ENCODE results near the gene NKIRAS1.

The NKIRAS1 gene

GRCh38 chr3:23952646-23953045 is 35.9 kb upstream of the NKIRAS1 start (continued):
- TF ChIP-seq ZBTB48 (tag by site-specific recombination; IDR thresholded peaks at IDR 0.05): no peak
- no peak for TF ChIP-seq ZSCAN16 (tag by site-specific recombination; IDR thresholded peaks at IDR 0.05)
- TF ChIP-seq MYNN (tag by site-specific recombination; IDR thresholded peaks at IDR 0.05; ENCODE audit: borderline replicate concordance): no peak
- TF ChIP-seq, protein P1, sequence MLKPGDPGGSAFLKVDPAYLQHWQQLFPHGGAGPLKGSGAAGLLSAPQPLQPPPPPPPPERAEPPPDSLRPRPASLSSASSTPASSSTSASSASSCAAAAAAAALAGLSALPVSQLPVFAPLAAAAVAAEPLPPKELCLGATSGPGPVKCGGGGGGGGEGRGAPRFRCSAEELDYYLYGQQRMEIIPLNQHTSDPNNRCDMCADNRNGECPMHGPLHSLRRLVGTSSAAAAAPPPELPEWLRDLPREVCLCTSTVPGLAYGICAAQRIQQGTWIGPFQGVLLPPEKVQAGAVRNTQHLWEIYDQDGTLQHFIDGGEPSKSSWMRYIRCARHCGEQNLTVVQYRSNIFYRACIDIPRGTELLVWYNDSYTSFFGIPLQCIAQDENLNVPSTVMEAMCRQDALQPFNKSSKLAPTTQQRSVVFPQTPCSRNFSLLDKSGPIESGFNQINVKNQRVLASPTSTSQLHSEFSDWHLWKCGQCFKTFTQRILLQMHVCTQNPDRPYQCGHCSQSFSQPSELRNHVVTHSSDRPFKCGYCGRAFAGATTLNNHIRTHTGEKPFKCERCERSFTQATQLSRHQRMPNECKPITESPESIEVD (tag by site-specific recombination; IDR thresholded peaks at IDR 0.05): peak; percentile 55

DNA sequence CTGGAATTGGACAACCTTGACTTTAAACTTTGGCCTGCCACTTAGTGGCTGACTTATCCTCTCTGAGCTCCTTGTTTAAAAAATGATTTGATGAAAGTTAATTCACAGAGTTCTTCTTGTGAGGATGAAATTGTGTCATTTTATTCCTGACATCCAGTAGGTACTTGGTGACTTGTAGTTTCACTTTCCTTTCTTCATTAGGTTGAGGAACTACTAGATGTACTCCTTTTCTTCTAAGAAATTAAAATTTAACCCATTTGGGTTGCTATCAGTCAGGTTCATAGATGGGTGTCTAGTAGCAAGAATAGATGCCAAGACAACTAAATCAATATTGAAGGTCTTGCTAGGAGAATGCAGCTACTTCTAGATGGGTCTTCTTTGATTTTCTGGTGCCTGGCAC is 33.5 kb upstream of the NKIRAS1 start:
- Histone ChIP-seq H3K4me3 (ENCODE audit: low read depth, low read length) (no peak overlapping the region), H3K9me3 (ENCODE audit: control insufficient read depth, insufficient read depth, low read depth, low read length) (no peaks in the 10 kb centered on the region), H3K36me3 (ENCODE audit: control insufficient read depth in 2 of 2, insufficient read depth in 1 of 2, low read length in 2 of 2) (peaks cover 0 to 8% of the 10 kb centered on the region in 2 experiments; a peak in 1 of 3 replicates), H3K27ac (ENCODE audit: extremely low read depth, low read depth, low read length) (no peak overlapping the region), H3K4me1 (ENCODE audit: control insufficient read depth, insufficient read depth, low read length) (peaks cover 2% of the 10 kb centered on the region; the same call in 1 of the 2 replicates)
- ChIA-PET POLR2A (interaction anchor here (3.8 kb wide), 1 partner anchor 33 kb away, joined by 14 read pairs; the partner anchor contains the start of genes NKIRAS1 and RPL15), CTCF (interaction anchor here (0.5 to 0.7 kb wide), 2 partner anchors 10 to 186 kb away, joined by 4 to 5 read pairs; no protein-coding TSS in a partner anchor)
- TF ChIP-seq ZNF670 (tag by site-specific recombination; IDR thresholded peaks at IDR 0.05; ENCODE audit: low read depth): no peak
- no peak for TF ChIP-seq ZNF416 (tag by site-specific recombination; IDR thresholded peaks at IDR 0.05)
- TF ChIP-seq ZNF768 (tag by site-specific recombination; IDR thresholded peaks at IDR 0.05): no peak
- TF ChIP-seq ZNF398 (tag by site-specific recombination; IDR thresholded peaks at IDR 0.05): no peak
- TF ChIP-seq ZNF623 (tag by site-specific recombination; IDR thresholded peaks at IDR 0.05): no peak
- no peak for TF ChIP-seq GLIS2 (tag by site-specific recombination; IDR thresholded peaks at IDR 0.05)
- TF ChIP-seq, protein P2, sequence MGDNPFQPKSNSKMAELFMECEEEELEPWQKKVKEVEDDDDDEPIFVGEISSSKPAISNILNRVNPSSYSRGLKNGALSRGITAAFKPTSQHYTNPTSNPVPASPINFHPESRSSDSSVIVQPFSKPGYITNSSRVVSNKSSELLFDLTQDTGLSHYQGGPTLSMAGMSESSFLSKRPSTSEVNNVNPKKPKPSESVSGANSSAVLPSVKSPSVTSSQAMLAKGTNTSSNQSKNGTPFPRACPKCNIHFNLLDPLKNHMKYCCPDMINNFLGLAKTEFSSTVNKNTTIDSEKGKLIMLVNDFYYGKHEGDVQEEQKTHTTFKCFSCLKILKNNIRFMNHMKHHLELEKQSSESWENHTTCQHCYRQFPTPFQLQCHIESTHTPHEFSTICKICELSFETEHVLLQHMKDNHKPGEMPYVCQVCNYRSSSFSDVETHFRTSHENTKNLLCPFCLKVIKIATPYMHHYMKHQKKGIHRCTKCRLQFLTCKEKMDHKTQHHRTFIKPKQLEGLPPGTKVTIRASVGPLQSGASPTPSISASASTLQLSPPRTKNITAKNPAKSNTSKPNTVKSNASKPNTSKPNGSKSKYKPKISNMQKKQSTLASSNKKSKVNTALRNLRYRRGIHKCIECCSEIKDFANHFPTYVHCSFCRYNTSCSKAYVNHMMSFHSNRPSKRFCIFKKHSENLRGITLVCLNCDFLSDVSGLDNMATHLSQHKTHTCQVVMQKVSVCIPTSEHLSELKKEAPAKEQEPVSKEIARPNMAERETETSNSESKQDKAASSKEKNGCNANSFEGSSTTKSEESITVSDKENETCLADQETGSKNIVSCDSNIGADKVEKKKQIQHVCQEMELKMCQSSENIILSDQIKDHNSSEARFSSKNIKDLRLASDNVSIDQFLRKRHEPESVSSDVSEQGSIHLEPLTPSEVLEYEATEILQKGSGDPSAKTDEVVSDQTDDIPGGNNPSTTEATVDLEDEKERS (tag by site-specific recombination; IDR thresholded peaks at IDR 0.05): no peak
- TF ChIP-seq, protein P3, sequence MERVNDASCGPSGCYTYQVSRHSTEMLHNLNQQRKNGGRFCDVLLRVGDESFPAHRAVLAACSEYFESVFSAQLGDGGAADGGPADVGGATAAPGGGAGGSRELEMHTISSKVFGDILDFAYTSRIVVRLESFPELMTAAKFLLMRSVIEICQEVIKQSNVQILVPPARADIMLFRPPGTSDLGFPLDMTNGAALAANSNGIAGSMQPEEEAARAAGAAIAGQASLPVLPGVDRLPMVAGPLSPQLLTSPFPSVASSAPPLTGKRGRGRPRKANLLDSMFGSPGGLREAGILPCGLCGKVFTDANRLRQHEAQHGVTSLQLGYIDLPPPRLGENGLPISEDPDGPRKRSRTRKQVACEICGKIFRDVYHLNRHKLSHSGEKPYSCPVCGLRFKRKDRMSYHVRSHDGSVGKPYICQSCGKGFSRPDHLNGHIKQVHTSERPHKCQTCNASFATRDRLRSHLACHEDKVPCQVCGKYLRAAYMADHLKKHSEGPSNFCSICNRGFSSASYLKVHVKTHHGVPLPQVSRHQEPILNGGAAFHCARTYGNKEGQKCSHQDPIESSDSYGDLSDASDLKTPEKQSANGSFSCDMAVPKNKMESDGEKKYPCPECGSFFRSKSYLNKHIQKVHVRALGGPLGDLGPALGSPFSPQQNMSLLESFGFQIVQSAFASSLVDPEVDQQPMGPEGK (tag by site-specific recombination; IDR thresholded peaks at IDR 0.05): no peak
- no peak for TF ChIP-seq MEIS1 (CRISPR knock-in tag; IDR thresholded peaks at IDR 0.05; ENCODE audit: borderline replicate concordance)
- TF ChIP-seq ZNF341 (tag by site-specific recombination; IDR thresholded peaks at IDR 0.05; ENCODE audit: low read depth): no peak
- TF ChIP-seq ZSCAN23 (tag by site-specific recombination; IDR thresholded peaks at IDR 0.05): no peak
- no peak for TF ChIP-seq ZNF223 (tag by site-specific recombination; IDR thresholded peaks at IDR 0.05)
- no peak for TF ChIP-seq HIC1 (tag by site-specific recombination; IDR thresholded peaks at IDR 0.05)
- no peak for TF ChIP-seq HOXC10 (CRISPR knock-in tag; IDR thresholded peaks at IDR 0.05)
- TF ChIP-seq, protein P4, sequence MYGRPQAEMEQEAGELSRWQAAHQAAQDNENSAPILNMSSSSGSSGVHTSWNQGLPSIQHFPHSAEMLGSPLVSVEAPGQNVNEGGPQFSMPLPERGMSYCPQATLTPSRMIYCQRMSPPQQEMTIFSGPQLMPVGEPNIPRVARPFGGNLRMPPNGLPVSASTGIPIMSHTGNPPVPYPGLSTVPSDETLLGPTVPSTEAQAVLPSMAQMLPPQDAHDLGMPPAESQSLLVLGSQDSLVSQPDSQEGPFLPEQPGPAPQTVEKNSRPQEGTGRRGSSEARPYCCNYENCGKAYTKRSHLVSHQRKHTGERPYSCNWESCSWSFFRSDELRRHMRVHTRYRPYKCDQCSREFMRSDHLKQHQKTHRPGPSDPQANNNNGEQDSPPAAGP (tag by site-specific recombination; IDR thresholded peaks at IDR 0.05): no peak
- no peak for TF ChIP-seq KLF7 (tag by site-specific recombination; IDR thresholded peaks at IDR 0.05; ENCODE audit: borderline replicate concordance)
- TF ChIP-seq ZBTB10 (tag by site-specific recombination; IDR thresholded peaks at IDR 0.05): no peak
